Neural crest cell (in vitro differentiated cells): Measurements from ENCODE around the gene SLC10A6. TPM values are rescaled to one million over a fixed set of nuclear protein-coding genes. Genes with fewer than 3 reads are reported as not detected.

ENCODE experiments used
- DNase-seq: peaks from one replicate; pipeline ENCODE4 v3.0.0; 2021; ENCODE audit warnings: low read depth, mixed read lengths, low spot score
- H3K27ac Mint-ChIP-seq: one replicate; pipeline ENCODE4 v1.8.0; 2021; ENCODE audit warnings: mild to moderate bottlenecking, mixed read lengths; ENCODE audit not compliant: unreplicated experiment
- H3K27me3 Mint-ChIP-seq: 2 replicates; pipeline ENCODE4 v1.8.0; 2021; ENCODE audit warnings: low read depth, mild to moderate bottlenecking, mixed read lengths
- H3K36me3 Mint-ChIP-seq: 2 replicates; pipeline ENCODE4 v1.8.0; 2021; ENCODE audit warnings: low read depth, mild to moderate bottlenecking, mixed read lengths
- H3K4me1 Mint-ChIP-seq: 2 replicates; pipeline ENCODE4 v1.8.0; 2021; ENCODE audit warnings: mixed read lengths
- H3K4me3 Mint-ChIP-seq: one replicate; pipeline ENCODE4 v1.8.0; 2021; ENCODE audit warnings: mild to moderate bottlenecking, mixed read lengths
- H3K9me3 Mint-ChIP-seq: 2 replicates; pipeline ENCODE4 v1.8.0; 2021; ENCODE audit warnings: mixed read lengths
- total RNA-seq: library from RNA; stranded (reverse); gene quantifications from 2 replicates; pipeline ENCODE4 v1.2.1, GENCODE V29; 2021
- TF ChIP-seq, protein P1 (sequence below): fragments of 200-600 bp; sonication (generic); conservative IDR thresholded peaks from 2 replicates; pipeline ENCODE4 v1.5.0; 2021; ENCODE audit warnings: antibody characterized with exemption, mild to moderate bottlenecking

SLC10A6 gene
- total RNA-seq, 1 donor from 2014 or later: not detected

DNA sequence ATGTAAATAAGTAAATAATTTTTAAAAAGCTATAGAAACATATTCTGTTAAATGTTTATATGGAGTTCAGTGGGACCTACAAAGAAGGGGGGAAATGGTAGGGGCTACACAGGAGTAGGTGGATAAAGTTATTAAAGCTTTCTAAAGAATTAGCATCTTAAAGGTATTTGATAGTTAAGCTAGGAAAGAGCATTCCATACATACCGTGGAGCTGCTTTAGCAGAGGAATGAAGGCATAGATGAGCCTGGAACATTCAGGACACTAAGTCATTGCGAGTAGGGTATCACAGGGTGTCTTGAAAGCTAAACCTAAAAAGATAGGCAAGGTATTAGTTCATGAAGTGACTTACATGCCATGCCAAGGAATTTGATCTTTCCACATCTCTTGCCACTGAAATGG lies 60.4 kb downstream of the SLC10A6 start:
- Mint-ChIP-seq H3K27ac (no peak overlapping the region), H3K4me1 (no peaks in the 10 kb centered on the region), H3K27me3 (no peaks in the 10 kb centered on the region), H3K36me3 (peaks cover 56% of the 10 kb centered on the region), H3K9me3 (peaks cover 17% of the 10 kb centered on the region), H3K4me3 (no peak overlapping the region)
- no peak for DNase-seq
- TF ChIP-seq, protein P1, sequence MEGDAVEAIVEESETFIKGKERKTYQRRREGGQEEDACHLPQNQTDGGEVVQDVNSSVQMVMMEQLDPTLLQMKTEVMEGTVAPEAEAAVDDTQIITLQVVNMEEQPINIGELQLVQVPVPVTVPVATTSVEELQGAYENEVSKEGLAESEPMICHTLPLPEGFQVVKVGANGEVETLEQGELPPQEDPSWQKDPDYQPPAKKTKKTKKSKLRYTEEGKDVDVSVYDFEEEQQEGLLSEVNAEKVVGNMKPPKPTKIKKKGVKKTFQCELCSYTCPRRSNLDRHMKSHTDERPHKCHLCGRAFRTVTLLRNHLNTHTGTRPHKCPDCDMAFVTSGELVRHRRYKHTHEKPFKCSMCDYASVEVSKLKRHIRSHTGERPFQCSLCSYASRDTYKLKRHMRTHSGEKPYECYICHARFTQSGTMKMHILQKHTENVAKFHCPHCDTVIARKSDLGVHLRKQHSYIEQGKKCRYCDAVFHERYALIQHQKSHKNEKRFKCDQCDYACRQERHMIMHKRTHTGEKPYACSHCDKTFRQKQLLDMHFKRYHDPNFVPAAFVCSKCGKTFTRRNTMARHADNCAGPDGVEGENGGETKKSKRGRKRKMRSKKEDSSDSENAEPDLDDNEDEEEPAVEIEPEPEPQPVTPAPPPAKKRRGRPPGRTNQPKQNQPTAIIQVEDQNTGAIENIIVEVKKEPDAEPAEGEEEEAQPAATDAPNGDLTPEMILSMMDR: no peak

DNA sequence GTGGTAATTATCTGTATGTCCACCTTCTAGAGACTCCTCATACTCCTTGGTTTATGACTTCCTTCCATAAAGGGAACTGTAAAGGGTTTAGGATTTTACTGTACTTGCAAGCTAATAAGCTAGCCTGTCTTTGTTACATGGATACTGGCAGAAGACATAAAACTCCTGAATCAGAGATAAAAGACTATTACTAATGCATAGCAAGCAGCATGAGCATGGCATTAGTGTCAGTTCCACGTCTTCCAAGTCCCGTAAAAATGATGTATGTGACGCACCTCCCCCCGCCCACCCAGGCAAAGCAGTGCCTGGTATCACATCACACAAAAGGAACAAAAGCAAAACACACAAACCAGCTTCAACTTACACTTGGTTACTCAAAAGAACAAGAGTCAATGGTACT lies 71.0 kb downstream of the SLC10A6 start:
- TF ChIP-seq, protein P1: no peak
- H3K36me3 Mint-ChIP-seq: peaks cover 26% of the 10 kb centered on the region
- DNase-seq: no peak
- H3K4me1 Mint-ChIP-seq: peaks cover 12% of the 10 kb centered on the region
- no peaks in the 10 kb centered on the region for H3K9me3 Mint-ChIP-seq
- no peak overlapping the region for H3K27ac Mint-ChIP-seq
- no peak overlapping the region for H3K4me3 Mint-ChIP-seq
- no peaks in the 10 kb centered on the region for H3K27me3 Mint-ChIP-seq

DNA sequence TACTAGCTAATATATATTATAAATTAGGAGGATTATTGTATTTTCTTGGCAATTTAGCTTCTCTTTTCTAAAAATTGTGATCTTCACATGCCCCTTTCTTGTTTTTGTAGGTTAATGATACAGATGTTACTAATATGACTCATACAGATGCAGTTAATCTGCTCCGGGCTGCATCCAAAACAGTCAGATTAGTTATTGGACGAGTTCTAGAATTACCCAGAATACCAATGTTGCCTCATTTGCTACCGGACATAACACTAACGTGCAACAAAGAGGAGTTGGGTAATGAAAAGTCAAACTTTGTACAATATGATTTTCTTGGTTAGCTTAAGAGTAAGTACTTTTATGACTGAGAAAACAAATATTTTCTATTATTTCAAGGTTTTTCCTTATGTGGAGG lies 74.1 kb downstream of the SLC10A6 start:
- H3K36me3 Mint-ChIP-seq: peaks cover 31% of the 10 kb centered on the region
- DNase-seq: no peak
- H3K27me3 Mint-ChIP-seq: no peaks in the 10 kb centered on the region
- TF ChIP-seq, protein P1: no peak
- no peak overlapping the region for H3K27ac Mint-ChIP-seq
- H3K9me3 Mint-ChIP-seq: no peaks in the 10 kb centered on the region
- no peak overlapping the region for H3K4me3 Mint-ChIP-seq
- peaks cover 12% of the 10 kb centered on the region for H3K4me1 Mint-ChIP-seq

Other genes starting within 250 kb of the SLC10A6 start
- gene C4orf36, start 43.0 kb upstream of the SLC10A6 start, total RNA-seq: 1.9 and 3.2 TPM in 2 replicates
- 34.1 and 37.8 TPM in 2 replicates for gene AFF1, start 85.6 kb upstream of the SLC10A6 start, total RNA-seq